ENCODE measurements around the gene PTPN7. TPM values are rescaled to one million over a fixed set of nuclear protein-coding genes. Genes with fewer than 3 reads are reported as not detected.

Gene PTPN7
- total RNA-seq, 1 donor from 2014 or later, result 0.29 TPM

DNA sequence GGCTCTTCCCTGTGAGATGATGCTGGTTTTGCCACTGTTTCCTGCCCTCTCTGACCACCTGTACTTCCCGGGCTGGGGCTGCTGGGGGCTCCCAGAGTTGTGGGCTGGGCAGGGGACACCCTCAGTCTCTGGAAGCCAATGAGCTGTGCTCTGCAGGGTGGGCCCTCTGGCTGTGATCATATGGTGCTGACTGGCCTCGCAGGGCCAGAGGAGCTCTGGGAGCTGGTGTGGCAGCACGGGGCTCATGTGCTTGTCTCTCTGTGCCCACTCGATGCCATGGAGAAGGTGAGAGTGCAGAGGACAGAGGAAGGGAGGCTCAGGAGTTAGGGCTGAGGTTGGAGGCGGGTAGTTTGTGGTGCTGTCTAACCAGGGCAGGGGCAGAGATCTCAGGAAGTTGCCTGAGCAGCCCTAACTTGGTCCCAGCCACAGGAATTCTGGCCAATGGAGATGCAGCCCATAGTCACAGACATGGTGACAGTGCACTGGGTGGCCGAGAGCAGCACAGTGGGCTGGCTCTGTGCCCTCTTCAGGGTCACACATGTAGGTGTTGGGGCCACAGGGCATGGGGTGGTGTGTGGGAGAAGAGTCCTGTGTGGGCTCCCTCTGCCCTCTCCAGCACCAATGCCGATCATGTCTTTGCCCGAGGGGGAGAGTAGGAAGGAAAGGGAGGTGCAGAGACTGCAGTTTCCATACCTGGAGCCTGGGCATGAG lies 27.4 kb upstream of the PTPN7 start:
- Mint-ChIP-seq H3K27me3 (peaks cover 34% of the 10 kb centered on the region), H3K27ac (no peak overlapping the region), H3K4me1 (ENCODE audit: unreplicated experiment) (peaks cover 5% of the 10 kb centered on the region), H3K9me3 (no peaks in the 10 kb centered on the region), H3K36me3 (no peaks in the 10 kb centered on the region), H3K4me3 (no peak overlapping the region)
- DNase-seq (ENCODE audit: extremely low spot score, unreplicated experiment), result no peak
- TF ChIP-seq, protein P1, sequence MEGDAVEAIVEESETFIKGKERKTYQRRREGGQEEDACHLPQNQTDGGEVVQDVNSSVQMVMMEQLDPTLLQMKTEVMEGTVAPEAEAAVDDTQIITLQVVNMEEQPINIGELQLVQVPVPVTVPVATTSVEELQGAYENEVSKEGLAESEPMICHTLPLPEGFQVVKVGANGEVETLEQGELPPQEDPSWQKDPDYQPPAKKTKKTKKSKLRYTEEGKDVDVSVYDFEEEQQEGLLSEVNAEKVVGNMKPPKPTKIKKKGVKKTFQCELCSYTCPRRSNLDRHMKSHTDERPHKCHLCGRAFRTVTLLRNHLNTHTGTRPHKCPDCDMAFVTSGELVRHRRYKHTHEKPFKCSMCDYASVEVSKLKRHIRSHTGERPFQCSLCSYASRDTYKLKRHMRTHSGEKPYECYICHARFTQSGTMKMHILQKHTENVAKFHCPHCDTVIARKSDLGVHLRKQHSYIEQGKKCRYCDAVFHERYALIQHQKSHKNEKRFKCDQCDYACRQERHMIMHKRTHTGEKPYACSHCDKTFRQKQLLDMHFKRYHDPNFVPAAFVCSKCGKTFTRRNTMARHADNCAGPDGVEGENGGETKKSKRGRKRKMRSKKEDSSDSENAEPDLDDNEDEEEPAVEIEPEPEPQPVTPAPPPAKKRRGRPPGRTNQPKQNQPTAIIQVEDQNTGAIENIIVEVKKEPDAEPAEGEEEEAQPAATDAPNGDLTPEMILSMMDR (conservative IDR thresholded peaks at IDR 0.05), result no peak

DNA sequence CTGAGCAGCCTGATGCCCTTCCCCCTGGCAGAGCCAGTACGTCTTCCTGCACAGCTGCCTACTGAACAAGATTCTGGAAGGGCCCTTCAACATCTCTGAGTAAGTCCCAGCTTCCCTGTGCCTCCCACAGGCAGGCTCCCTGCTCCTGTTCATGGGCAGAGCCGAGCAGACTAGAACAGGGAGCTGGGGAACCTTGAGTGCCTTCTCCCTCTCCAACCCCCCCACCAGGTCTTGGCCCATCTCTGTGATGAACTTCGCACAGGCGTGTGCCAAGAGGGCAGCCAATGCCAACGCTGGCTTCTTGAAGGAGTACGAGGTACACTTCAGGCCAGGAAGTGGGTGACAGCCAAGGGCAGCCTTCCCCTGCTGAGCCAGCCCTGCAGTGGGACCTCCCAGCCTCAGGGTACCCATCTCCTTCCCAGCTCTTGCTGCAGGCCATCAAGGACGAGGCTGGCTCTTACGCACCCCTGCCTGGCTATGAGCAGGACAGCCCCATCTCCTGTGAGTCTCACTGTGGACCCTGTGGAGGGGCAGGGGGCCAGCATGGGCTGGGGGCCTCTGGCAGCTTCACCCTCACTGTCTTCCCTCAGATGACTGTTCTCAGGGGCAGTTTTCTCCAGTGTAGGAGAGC lies 26.8 kb upstream of the PTPN7 start:
- H3K4me1 Mint-ChIP-seq (ENCODE audit: unreplicated experiment), result peaks cover 5% of the 10 kb centered on the region
- no peak overlapping the region for H3K4me3 Mint-ChIP-seq

DNA sequence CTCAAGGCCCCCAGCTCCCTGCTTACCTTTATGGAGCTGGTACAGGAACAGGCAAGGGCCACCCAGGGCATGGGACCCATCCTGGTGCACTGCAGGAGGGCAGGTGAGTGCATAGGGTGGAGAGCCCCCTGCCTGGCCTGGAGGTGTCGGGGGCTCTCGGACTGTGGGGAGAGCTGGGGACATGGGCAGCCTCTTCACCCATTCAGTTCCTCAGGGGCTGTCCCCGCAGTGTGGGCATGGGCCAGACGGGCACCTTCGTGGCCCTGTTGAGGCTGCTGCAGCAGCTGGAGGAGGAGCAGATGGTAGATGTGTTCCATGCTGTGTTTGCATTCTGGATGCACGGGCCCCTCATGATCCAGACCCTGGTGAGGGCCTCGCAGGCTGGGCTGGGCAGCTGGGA lies 25.9 kb upstream of the PTPN7 start:
- DNase-seq (ENCODE audit: extremely low spot score, unreplicated experiment), result no peak
- Mint-ChIP-seq H3K4me3 (no peak overlapping the region), H3K27me3 (peaks cover 32% of the 10 kb centered on the region), H3K27ac (no peak overlapping the region), H3K9me3 (no peaks in the 10 kb centered on the region), H3K4me1 (ENCODE audit: unreplicated experiment) (peaks cover 5% of the 10 kb centered on the region), H3K36me3 (no peaks in the 10 kb centered on the region)
- TF ChIP-seq, protein P1 (conservative IDR thresholded peaks at IDR 0.05), result no peak

More for the DNA sequence above, 26.8 kb upstream of the PTPN7 start:
- TF ChIP-seq, protein P1 (conservative IDR thresholded peaks at IDR 0.05), result no peak
- no peaks in the 10 kb centered on the region for H3K36me3 Mint-ChIP-seq
- no peak for DNase-seq (ENCODE audit: extremely low spot score, unreplicated experiment)
- peaks cover 28% of the 10 kb centered on the region for H3K27me3 Mint-ChIP-seq
- no peak overlapping the region for H3K27ac Mint-ChIP-seq
- H3K9me3 Mint-ChIP-seq, result no peaks in the 10 kb centered on the region

DNA sequence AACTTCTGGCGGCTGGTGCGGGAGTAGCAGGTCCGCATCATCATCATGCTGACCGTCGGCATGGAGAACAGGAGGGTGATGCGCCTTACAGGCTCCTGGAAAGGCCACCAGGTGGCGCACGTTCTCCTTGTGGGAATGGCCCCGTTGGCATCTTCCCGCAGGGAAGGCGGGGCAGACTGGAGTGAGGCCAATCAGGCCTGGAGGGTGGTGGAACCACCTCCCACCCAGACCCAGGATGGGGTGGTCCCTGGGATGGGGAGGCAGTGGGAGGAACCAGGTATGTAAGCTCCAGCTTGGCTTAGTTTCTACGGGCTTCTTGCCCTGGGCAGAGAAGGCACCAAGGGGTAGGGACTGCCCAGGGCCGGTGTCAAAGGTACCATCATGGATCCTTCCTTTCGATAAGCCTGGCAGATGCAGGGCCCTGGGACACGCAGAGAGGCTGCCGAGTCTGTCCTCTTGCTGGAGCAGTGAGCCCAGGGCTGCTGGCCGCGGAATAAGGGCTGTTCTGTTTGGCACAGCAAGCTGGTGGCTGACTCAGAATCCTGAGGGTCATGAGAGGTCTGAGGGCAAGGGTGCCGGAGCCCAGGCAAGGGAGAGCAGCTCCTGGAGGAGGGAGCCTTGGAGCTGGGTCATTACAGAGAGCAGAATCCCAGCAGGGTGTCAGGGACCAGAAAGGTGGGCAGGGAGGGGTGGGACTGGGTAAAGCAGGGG lies 24.5 kb upstream of the PTPN7 start:
- Mint-ChIP-seq H3K36me3 (no peaks in the 10 kb centered on the region), H3K27ac (no peak overlapping the region), H3K4me3 (no peak overlapping the region), H3K27me3 (peaks cover 27% of the 10 kb centered on the region), H3K4me1 (ENCODE audit: unreplicated experiment) (peaks cover 5% of the 10 kb centered on the region), H3K9me3 (no peaks in the 10 kb centered on the region)
- DNase-seq (ENCODE audit: extremely low spot score, unreplicated experiment), result peak; percentile 85
- TF ChIP-seq, protein P1 (conservative IDR thresholded peaks at IDR 0.05), result peak; percentile 94

DNA sequence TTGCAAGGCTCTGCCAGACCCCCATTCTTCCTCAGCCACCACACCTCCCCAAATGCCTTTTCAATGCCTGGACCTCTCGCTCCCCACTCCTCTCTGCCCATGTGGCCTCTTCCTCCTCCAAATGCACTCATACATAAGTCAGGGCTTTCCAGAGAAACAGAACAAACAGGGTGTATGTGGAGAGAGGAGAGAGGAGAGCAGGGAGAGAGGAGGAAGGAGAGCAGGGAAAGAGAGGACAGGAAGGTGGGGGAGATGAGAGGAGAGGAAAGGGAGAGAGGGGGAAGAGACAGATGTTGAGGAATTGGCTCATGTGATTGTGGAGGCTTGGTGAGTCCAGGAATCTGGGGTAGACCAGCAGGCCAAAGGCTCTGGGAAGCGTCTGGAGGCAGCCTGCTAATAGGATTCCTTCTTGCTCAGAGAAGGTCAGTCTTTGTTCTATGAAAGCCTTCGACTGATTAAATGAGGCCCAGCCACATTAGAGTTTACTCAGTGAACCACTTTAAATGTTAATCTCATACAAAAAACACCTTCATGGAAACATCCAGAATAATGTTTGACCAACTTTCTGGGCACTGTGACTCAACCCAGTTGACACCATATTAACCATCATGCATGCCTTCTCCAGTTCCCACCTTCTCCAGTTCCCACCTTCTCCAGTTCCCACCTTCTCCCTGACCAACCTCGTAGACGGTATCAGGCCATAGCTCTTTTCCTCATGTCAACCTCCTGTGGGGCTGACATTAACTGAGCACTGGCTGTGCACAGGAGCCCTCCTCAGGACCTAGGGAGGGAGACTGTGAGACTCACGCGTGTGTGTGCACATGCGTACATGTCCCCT lies 21.9 kb upstream of the PTPN7 start:
- Mint-ChIP-seq H3K4me3 (no peak overlapping the region), H3K36me3 (no peaks in the 10 kb centered on the region), H3K9me3 (no peaks in the 10 kb centered on the region), H3K4me1 (ENCODE audit: unreplicated experiment) (peaks cover 5% of the 10 kb centered on the region), H3K27me3 (peaks cover 28% of the 10 kb centered on the region), H3K27ac (no peak overlapping the region)
- TF ChIP-seq, protein P1 (conservative IDR thresholded peaks at IDR 0.05), result no peak
- no peak for DNase-seq (ENCODE audit: extremely low spot score, unreplicated experiment)
